H4 (cell line): ENCODE data around the gene ZNF740. TPM values are rescaled to one million over a fixed set of nuclear protein-coding genes. Genes with fewer than 3 reads are reported as not detected.
A peak's percentile ranks its signal among the peaks of the same experiment; 100 is the strongest.
"Not testable (repeated sequence)": the region's sequence is repeated elsewhere in the genome, so short reads cannot be mapped to it uniquely, and the experiment has no call there.

ENCODE experiments used
- DNase-seq: peaks from one replicate; pipeline ENCODE4 v3.0.0-alpha.2; 2015; ENCODE audit warnings: low spot score
- total RNA-seq: library from RNA; depleted of rRNA; stranded (reverse); fragments of >200 nt; shearing (Covaris generic); gene quantifications from 2 replicates; pipeline ENCODE4 v1.2.3, GENCODE V29; 2014

ZNF740 gene
- total RNA-seq, 1 experiment from 2014 or later, result 6.3 TPM

DNA sequence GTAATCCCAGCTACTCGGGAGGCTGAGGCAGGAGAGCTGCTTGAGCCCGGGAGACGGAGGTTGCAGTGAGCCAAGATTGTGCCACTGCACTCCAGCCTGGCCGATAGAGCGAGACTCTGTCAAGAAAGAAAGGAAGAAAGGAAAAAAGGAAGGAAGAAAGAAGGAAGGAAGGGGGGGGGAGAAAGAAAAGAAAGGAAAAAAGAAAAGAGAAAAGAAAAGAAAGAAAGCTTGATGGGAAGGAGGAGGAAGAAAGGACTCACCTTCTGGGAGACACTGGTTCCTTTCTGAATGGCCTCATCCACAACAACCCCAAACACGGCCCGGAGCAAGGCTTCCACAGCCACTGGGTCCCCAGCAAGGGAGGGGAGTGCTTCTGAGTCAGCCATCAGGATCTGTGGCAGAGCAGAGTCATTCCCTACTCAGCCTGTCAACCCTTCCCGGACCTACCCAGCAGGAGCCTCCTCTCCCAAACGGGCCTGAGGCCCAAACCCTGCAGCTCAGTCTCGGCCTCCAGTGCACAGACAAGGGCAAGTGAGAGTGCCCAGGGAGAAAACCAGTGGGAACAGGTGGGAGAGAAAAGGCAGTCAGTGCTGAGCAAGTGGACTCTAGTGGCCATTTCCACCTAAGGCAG, 7.3 kb upstream of the ZNF740 start:
- no peak for DNase-seq

DNA sequence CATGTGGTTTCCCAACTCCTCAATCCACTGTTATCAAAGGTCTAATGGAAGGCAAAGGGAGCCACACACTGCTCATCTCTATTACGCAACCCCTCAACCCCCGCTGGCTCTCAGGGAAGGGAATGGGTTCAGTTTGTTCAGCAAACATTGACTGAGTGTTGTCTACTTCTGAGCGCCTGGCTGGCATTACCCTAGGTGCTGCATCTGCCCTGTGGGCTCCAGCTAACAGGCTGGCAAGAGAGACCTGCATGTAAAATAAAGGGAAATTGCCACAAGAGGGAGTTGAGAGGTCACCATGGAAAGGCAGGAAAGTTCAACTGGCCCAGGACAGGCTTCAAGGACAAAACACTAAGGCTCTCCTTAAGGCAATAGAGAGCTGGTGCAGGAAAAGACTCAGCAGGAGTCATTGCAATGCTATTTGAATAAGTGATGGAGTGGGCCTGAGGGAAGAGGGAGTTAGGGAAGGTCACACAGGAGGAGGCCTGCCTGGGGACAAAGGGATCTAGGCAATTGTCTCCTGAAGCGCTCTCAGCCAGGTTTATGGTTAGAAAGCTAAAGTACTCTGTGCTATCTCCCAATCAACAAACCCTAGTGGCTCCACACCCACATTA, 5.5 kb upstream of the ZNF740 start:
- DNase-seq, result no peak

DNA sequence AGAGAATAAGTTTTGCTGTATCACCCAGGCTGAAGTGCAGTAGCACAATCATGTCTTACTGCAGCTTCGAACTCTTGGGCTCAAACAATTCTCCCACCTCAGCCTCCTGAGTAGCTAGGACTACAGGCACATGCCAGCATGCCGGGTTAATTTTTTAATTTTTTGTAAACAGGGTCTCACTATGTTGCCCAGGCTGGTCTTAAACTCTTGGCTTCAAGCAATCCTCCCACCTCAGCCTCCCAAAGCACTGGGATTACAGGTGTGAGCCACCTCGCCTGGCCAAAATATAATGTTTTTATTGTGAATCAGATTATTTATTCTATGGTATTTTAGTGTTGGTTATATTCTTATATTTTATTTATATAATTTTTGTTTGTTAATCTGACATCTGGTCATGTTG, 3.8 kb upstream of the ZNF740 start:
- no peak for DNase-seq

DNA sequence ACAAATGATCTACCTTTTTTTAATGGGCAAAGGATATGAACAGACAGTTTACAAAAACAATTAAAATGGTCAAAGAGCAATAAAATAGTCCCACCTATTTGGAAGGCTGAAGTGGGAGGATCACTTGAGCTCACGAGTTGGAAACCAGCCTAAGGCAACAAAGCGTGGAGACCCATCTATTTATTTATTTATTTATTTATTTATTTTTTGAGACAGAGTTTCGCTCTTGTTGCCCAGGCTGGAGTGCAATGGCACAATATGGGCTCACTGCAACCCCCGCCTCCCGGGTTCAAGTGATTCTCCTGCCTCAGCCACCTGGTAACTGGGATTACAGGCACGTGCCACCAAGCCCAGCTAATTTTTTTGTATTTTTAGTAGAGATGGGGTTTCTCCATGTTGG, 3.1 kb upstream of the ZNF740 start:
- not testable (repeated sequence) for DNase-seq

DNA sequence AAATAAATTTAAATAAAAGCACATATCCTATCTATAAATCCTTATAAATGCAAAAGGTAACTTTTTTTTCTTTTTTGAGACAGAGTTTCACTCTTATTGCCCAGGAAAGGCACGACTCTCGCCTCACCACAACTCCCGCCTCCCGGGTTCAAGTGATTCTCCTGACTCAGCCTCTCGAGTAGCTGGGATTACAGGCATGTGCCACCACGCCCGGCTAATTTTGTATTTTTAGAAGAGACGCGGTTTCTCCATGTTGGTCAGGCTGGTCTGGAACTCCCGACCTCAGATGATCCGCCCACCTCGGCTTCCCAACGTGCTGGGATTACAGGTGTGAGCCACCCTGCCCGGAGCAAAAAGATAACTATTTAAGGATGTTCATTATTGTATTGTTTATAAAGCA, 1.7 kb upstream of the ZNF740 start:
- not testable (repeated sequence) for DNase-seq

DNA sequence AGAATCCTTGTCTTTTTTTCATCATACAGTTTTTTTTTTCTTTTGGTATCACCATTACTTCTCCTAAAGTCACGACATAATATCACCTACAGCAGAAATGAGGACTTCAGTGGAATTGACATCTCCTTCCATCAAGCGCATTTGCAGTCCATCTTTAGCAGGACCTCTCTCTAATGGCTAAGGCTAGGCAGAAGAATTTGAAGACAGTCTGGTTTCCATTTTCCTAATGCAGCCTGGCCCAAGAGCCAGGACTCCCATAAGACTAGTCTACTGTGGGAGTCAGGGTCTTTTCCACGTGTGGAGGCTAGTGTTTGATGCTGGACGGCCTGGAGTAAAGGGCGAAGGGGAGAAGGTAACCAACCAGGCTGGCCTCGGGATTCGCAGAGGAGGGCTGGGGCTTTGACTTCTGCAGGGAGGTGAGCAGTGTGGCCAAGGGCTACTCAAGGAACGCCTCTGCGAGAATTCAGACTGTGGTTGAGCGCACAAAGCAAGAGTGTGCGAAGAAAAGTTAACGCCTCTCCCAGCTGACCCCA, 769 bp upstream of the ZNF740 start:
- DNase-seq, result no peak

DNA sequence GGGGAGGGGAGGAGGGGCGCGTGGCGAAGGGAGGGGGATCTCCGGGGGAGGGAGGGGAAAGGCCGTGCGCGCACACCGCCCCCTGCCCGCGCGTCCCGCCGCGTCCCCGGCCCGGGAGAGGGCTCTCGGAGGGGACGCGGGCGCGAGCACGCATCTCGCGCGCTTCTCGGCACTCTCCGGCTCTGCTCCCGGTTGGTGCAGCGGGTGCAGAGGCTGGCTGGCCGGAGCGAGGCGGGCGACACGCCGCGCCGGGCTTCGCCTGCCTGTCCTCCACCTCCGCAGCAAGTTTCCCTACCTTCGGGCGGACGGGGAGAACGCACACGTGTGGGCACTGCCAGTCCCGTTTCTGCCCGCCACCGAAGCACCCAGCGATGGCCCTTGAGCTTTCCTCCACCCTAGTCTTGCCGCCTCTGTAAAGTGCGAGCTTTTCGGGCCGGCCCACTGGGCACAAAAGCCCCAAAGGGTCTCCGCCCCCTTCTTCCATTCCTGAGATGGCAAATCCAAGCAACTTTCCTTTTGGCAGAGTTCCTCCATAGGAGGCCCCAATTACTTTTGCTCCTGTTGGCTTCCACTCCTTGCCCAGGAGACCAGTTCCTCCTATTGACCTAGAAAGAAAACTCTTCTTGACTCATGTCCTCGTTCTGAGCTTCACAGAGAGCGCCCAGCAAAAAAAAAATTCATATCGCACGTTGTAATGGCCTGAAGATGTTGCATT, 566 bp downstream of the ZNF740 start:
- peak; percentile 51 for DNase-seq

DNA sequence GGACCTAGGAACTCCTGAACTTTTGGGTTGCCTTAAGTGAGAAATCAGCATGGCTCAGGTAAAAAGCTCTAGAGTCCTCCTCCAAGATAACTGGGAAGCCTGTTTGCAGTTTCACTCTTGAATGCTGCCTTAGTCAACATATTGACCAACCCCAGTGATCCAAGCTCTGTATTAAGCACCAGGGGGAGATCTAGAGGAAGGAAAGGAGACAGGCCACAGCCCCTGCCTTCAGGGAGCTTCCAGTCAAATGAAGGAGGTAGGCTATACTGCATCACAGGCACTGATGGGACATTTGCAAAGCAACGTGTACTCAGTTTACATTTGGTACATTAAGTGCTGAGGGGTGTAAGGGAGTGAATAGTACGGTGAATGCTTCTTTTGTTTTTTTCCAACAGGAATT, 1.4 kb downstream of the ZNF740 start:
- DNase-seq, result no peak

DNA sequence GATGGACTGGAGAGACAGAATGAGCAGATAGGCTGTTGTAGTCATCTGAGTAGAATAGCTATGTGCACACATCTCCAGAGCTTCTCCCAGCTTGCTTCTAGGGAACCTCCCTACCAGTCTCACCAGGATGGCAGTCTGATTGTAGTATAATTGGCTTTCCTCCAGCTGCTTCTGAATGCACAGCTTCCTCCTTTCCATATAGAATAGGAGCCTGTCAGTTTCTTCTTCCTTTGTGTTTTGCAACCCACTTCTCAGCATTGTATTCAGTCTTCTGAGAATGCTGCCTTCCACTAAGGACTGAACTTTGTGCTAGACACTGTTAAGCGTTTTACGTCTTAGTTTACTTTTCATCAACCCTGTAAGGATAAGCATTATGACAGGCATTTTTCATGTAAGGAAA, 2.4 kb downstream of the ZNF740 start:
- DNase-seq, result no peak

DNA sequence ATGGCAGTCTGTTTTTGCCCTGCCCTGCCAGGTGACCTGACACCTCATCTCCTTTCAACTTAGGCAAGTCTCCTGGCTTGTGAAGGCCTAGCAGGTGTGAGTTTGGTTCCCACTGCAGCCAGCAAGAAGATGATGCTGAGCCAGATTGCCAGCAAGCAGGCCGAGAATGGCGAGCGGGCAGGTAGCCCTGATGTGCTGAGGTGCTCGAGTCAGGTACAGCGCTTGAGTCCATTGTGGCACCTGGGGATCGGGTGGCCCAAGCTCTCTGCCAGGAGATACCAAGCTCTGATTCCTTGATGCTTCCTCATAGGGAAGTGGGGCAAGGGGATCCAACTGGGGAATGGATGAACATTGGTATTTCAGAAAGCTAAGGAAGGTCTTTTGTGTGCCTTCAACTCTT, 4.3 kb downstream of the ZNF740 start:
- DNase-seq, result no peak

DNA sequence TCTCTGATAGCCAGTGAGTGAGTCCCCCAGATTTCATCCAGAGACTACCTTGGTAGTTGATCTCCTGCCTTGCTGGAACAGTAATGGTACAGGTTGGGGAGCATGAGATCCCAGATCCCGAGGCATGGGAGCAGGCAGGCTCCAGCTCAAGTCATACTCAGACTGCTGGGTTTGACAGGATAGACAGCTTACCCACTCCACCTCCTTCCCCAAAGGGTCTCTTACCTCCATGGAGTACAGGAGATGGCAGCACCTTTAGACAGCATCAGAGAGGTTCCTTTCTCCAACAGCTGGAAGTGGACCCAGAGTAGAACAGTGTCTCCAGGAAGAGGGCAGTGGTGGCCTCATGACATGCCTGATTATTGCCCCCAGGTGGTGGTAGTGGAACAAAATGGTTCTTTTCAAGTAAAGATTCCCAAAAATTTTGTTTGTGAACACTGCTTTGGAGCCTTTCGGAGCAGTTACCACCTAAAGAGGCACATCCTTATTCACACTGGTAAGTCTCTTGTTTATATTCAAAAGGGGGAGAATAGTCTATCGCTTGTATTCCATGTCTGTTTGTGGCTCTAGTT, 5.1 kb downstream of the ZNF740 start:
- DNase-seq, result no peak

DNA sequence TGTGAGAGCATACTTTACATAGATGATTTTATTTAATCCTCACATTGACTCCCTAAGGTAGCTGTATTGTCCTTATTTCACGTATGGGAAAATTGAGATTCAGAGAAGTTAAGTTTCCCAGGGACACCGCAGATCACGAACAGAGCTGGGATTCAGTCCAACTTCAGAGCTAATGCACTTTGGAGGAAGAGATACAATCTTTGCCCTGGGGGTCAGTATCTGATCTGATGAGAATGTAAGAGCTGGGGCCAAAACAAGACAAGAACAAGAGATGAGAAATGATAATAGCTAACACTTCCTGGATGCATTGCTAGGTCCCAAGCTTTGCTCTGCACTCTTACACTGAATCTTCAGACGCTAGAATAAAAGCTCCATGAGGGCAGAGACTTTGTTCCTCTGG, 6.2 kb downstream of the ZNF740 start:
- DNase-seq, result no peak

DNA sequence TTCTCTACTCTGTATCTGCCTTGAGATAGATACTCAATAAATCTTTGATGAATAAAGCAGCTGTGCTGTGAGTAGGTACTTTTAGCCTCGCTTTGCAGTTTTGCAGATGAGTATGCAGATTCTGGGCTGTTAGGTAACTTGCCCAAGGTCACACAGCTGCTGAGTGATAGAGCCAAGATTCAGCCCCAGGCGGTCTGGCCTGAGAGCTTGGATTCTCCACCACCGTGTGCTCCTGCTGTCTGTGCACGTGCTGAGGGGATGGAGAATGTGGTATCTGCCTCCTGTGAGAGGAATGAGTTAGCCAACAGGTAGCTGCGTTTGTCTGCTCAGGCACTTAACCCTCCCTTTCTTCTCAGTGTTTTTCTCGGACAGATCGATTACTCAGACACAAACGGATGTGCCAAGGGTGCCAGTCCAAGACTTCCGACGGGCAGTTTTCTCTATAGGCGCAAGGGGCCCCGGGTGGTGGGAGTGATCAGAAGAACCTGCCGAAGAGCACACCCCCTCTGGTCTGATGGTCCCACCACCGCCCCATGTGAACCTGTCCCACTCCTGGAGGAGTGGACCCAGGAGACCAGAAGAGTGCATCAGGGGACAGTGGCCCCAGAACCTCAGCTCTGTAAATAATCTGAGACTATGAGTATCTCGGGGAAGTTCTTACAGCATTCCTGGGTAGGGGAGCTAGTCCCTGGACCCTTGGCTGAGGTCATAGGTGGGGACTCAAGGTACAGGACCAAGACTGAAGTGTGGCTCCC, 6.8 kb downstream of the ZNF740 start:
- no peak for DNase-seq

DNA sequence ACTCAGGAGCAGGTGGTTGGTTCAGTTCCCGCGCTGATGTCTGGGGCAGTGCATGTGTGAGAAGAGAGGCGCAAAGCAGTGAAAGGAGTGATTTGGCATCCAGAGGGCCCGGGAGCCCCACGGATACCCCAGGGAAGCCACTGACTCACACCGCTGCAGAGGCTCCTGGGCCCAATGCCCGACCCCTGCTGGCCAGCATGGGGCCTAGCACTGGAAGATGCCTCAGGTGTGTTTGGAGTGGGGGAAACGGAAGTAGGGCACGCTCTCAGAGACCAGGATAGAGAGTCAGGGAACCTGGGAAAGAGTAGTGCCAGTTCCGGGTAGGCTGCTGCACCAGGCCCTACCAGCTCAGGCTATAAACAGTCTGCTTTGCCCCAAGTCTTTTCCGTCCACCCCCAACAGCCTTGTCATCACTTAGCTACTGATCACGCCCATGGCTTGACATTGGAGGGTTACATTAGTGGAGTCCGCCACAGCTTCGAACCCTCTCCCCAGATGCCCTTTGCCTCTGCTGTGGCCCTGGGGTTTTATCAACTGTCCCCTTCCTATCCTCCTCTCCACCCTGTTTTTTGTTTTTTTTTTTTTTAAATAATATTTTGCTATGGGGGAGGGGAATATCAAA, 9.7 kb downstream of the ZNF740 start:
- peak; percentile 36 for DNase-seq

DNA sequence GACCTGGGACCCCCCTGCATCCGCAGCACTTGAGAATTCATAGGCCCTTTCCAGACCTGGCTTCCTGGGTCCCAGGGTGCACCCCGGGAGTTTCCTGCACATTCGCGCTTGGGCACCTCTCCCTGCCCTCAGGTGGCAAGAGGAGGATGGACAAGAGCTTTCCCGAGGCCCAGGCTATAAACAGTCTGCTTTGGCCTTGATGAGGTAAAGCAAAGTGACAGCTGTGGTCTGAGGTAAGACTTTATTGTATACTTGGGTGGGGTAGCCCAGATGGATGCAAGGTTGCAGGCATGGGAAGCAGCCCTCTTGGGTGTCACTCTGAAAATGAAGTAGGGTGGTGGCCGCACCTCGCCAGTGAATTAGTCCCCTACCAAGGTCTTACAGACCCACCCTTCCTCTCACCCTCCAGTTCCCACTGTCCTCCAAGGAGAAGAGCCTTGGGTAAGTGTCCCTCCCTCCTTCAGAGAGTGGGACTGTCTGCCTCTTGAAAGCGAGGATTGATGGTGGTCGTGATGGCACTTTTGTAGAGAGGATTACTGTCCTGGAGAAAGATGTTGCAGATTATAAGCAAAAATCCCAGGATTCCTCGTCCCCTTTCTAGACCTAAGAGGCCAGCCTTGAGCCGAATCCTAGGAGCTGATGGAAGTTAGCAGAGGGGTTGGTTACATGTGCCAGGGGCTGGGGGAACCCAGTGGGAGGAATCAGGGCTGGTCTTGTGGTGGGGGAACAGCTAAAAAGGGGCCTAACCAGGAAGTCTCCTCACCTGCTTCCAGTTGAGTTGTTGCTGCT, 10.8 kb downstream of the ZNF740 start:
- no peak for DNase-seq

DNA sequence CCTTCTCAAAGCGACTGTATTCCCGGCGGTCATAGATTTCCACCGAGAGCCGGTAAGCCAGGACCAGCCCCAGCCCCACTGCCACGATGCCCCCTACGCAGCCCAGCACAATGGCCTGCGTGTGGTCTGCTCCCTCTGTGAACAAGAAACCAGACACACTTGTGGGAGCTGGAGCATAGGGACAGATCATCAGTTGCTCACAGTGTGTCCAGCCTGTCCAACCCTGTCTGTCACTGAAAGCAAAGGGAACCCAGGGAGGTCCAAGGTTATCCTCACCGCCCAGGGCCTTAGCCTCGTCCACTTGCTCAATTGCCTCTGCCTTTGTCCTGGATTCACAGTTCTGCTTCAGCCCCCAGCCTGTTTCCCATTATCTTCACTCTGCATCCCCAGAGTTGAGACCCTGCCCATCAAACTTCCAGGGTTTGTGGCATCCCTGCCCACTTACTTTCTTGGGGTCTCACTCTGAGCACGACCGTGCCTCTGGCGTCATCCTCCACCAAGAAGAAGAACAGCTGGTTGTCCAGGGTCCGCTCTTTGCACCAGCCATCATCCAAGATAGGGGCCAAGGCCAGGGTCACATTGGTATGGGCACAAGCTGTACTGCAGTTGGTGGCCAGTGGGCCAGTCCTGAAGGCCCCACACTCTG, 11.5 kb downstream of the ZNF740 start:
- no peak for DNase-seq

DNA sequence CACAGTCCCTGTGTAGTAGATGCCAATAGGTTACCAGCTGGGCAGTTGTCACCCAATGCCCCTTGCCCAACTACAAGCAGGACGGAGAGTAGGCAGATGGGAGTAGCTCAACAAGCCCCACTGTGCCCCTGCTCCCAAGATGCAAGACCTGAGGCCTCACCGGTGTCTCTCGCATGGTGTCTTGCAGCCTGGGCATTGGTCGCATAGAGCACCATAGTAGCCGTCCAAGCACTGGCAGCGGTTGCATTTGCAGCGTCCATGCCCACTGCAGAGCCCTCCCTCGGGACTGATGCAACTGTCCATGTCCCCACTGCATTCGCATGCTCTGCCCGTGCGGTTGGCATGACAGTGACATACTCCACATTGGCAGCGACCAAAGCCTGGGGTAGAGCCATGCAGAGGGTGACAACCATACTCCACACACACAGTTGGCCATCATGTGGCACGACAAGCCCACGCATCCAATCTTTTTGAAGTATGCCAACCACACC, 12.1 kb downstream of the ZNF740 start:
- no peak for DNase-seq

DNA sequence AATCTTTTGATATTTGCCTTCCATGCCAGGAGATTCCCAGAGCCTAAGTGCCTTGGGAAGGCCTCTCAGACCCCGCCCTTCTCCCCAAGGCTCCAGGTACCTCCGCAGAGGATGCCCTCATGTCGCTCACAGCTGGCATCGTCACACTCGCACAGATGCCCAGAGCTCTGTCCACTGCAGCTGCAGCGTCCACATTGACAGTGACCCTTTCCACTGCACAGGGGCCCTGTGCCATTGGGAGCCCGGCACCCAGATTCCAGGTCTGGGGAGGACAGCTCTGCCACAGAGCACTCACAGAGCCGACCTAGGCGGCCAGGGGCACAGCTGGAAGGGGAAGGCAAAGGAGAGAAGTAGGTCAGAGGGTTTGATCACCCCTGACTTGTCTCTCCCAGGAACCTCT, 12.5 kb downstream of the ZNF740 start:
- DNase-seq, result no peak

DNA sequence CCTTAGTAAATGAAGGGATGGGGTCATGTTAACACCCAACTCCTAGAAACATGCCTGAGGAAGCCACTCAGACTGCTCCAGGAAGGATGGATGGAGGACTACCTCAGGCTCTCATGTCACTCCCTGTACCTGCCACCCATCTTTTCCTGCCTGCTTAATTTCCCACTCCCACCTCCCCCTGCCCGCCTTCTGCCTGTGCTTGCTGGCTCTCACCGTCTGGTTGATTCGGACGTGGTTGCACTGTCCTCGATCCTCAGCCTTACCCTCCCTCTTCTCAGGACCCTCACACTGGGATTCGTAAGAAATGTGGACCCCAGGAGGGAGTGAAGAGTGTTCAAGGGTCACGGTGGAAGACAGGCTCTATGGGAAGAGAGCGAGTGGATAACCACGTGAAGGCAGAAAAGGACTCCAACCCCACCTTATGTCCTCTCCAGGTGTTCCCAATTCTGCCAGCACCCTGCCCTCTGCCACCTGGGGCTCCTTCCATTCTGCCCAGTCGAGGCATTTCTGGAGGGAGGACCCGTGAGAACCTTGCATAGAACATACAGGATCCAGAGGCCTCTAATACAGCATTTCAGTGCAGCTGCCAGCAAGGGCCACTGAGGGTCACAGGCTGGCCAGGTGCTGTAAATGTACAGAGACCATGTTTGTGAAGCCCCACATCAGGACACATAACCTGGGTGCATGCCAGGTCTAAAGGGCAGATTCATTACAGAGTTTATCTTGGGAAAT, 13.6 kb downstream of the ZNF740 start:
- DNase-seq, result no peak
